GM18873 (cell line): ENCODE data around the gene CXCL10.

Source experiments
- ATAC-seq: cut with Tn5 transposase; IDR thresholded peaks from one replicate; pipeline ENCODE4 v1.9.1; 2021; ENCODE audit warnings: mild to moderate bottlenecking, moderate library complexity, moderate number of reproducible peaks; ENCODE audit not compliant: unreplicated experiment, low FRiP score

Gene CXCL10

GRCh38 chr4:75997081-75997480 is 26.2 kb downstream of the CXCL10 start:
- ATAC-seq, result no peak

GRCh38 chr4:75995727-75996126 is 27.6 kb downstream of the CXCL10 start:
- no peak for ATAC-seq

GRCh38 chr4:75992462-75992861 is 30.8 kb downstream of the CXCL10 start:
- no peak for ATAC-seq

- no peak for ATAC-seq
Observed at GRCh38 chr4:75989846-75990528, 33.3 kb downstream of the CXCL10 start.

- ATAC-seq, result no peak
Observed at GRCh38 chr4:75985116-75985515, 38.2 kb downstream of the CXCL10 start.

- no peak for ATAC-seq
Observed at GRCh38 chr4:75980576-75980975, 42.7 kb downstream of the CXCL10 start.

GRCh38 chr4:75976177-75976576 is 47.1 kb downstream of the CXCL10 start:
- ATAC-seq, result no peak

- ATAC-seq, result no peak
Observed at GRCh38 chr4:75973766-75974165, 49.5 kb downstream of the CXCL10 start.
